CD14-positive monocyte (primary cell): ENCODE data around the gene CCNB2. TPM values are rescaled to one million over a fixed set of nuclear protein-coding genes. Genes with fewer than 3 reads are reported as not detected.

Experiments
- DNase-seq, 3 donors: peaks; one replicate each; pipeline ENCODE4 v3.0.0-alpha.2; 2011 to 2022
- H2AFZ ChIP-seq: 2 replicates; pipeline ENCODE4 v1.6.0; 2012; ENCODE audit warnings: mild to moderate bottlenecking, low read depth, low read length, inconsistent platforms; ENCODE audit not compliant: insufficient read depth, poor library complexity, severe bottlenecking
- H3K27ac ChIP-seq, 2 donors: 1 replicate in 1 of 2; 2 replicates in 1 of 2; pipeline ENCODE4 v1.5.1; 2012 to 2013; ENCODE audit warnings: low read length in 2 of 2, control low read depth in 1 of 2, inconsistent platforms in 1 of 2, low read depth in 1 of 2, mild to moderate bottlenecking in 1 of 2
- H3K27me3 ChIP-seq, 2 donors: one replicate each; pipeline versions ENCODE4 v1.6.0 to v1.6.1; 2011 to 2013; ENCODE audit warnings: low read length in 2 of 2; ENCODE audit not compliant: control insufficient read depth in 2 of 2, insufficient read depth in 2 of 2
- H3K36me3 ChIP-seq, 2 donors: replicated peaks in 1 of 2; 1 replicate in 1 of 2; 2 replicates in 1 of 2; pipeline versions ENCODE4 v1.5.1 to v1.6.1; 2012 to 2013; ENCODE audit warnings: low read length in 2 of 2, control low read depth in 1 of 2, inconsistent platforms in 1 of 2, mild to moderate bottlenecking in 1 of 2; ENCODE audit not compliant: insufficient read depth in 2 of 2, control insufficient read depth in 1 of 2
- H3K4me1 ChIP-seq, 2 donors: 1 replicate in 1 of 2; 2 replicates in 1 of 2; pipeline versions ENCODE4 v1.5.1 to v1.6.1; 2012 to 2013; ENCODE audit warnings: low read length in 2 of 2, control low read depth in 1 of 2, inconsistent platforms in 1 of 2, mild to moderate bottlenecking in 1 of 2, moderate library complexity in 1 of 2; ENCODE audit not compliant: insufficient read depth in 2 of 2, control insufficient read depth in 1 of 2
- H3K4me2 ChIP-seq: replicated peaks from 2 replicates; pipeline ENCODE3; 2012; ENCODE audit warnings: low read length, moderate library complexity, mild to moderate bottlenecking; ENCODE audit not compliant: poor library complexity, severe bottlenecking; ENCODE audit errors: extremely low read depth
- H3K4me3 ChIP-seq, 3 experiments: fragments of 200-600 bp in 1 of 3; sonication (generic) in 1 of 3; replicated peaks in 1 of 3; 1 replicate in 2 of 3; 2 replicates in 1 of 3; pipeline ENCODE4 v1.5.1; 2011 to 2013; ENCODE audit warnings: low read length in 3 of 3, mild to moderate bottlenecking in 3 of 3, control low read depth in 2 of 3, low read depth in 2 of 3, inconsistent platforms in 1 of 3, moderate library complexity in 1 of 3
- H3K79me2 ChIP-seq: 2 replicates; pipeline ENCODE4 v1.6.0; 2012; ENCODE audit warnings: mild to moderate bottlenecking, control low read depth, inconsistent platforms, low read length, moderate library complexity; ENCODE audit not compliant: insufficient read depth
- H3K9ac ChIP-seq: 2 replicates; pipeline ENCODE4 v1.6.0; 2017; ENCODE audit warnings: low read length, mild to moderate bottlenecking; ENCODE audit not compliant: insufficient read depth, poor library complexity, severe bottlenecking
- H3K9me3 ChIP-seq, 2 donors: replicated peaks in 1 of 2; 1 replicate in 1 of 2; 2 replicates in 1 of 2; pipeline versions ENCODE4 v1.5.1 to v1.6.1; 2012 to 2013; ENCODE audit warnings: low read length in 2 of 2, control low read depth in 1 of 2; ENCODE audit not compliant: control insufficient read depth in 1 of 2, insufficient read depth in 1 of 2
- H4K20me1 ChIP-seq: 2 replicates; pipeline ENCODE4 v1.6.0; 2012; ENCODE audit warnings: mild to moderate bottlenecking, low read length, control low read depth, moderate library complexity; ENCODE audit not compliant: insufficient read depth
- H3K27ac Mint-ChIP-seq, 7 donors: one replicate each; pipeline ENCODE4 v1.8.0; 2020; ENCODE audit warnings: mild to moderate bottlenecking in 7 of 7, mixed read lengths in 7 of 7, moderate library complexity in 6 of 7, inconsistent platforms in 2 of 7
- H3K27me3 Mint-ChIP-seq, 3 donors: one replicate each; pipeline ENCODE4 v1.8.0; 2021 to 2022; ENCODE audit warnings: low read depth in 3 of 3, mild to moderate bottlenecking in 3 of 3, mixed read lengths in 3 of 3, moderate library complexity in 3 of 3, inconsistent platforms in 1 of 3
- H3K36me3 Mint-ChIP-seq, 2 donors: one replicate each; pipeline ENCODE4 v1.8.0; 2020; ENCODE audit warnings: mixed read lengths in 2 of 2, inconsistent platforms in 1 of 2, mild to moderate bottlenecking in 1 of 2
- H3K4me1 Mint-ChIP-seq: one replicate; pipeline ENCODE4 v1.8.0; 2020; ENCODE audit warnings: mild to moderate bottlenecking, mixed read lengths
- H3K4me3 Mint-ChIP-seq, 2 donors: one replicate each; pipeline ENCODE4 v1.8.0; 2020; ENCODE audit warnings: mild to moderate bottlenecking in 2 of 2, mixed read lengths in 2 of 2, moderate library complexity in 1 of 2
- H3K9me3 Mint-ChIP-seq, 7 donors: one replicate each; pipeline ENCODE4 v1.8.0; 2020 to 2022; ENCODE audit warnings: mixed read lengths in 7 of 7, mild to moderate bottlenecking in 6 of 7, moderate library complexity in 6 of 7, inconsistent platforms in 2 of 7
- WGBS: methylation state at CpG from one replicate; pipeline ENCODE4 v1.1.5; 2013; ENCODE audit warnings: missing lambda C conversion rate; ENCODE audit not compliant: insufficient coverage; 5-methylcytosine and 5-hydroxymethylcytosine counted together
- intact Hi-C, 2 donors: fragments of 100-400 bp; cut with micrococcal nuclease; formaldehyde crosslinking; loops; one replicate each; pipeline versions ENCODE4 v1.15.0 to v1.15.1; 2023
- polyA plus RNA-seq, 3 donors: library from polyadenylated mRNA; depleted of rRNA in 1 of 3; unstranded in 2 of 3; stranded (reverse) in 1 of 3; fragments of 300-500 nt in 2 of 3; fragments of >200 nt in 1 of 3; fragmentation: Illumina TruSeq in 2 of 3; gene quantifications; 1 replicate in 2 of 3; 2 replicates in 1 of 3; pipeline ENCODE4 v1.2.3, GENCODE V29; 2012 to 2021
- TF ChIP-seq, protein P1 (sequence below): fragments of 200-600 bp; IDR thresholded peaks from one replicate; pipeline ENCODE4 v1.8.0; 2022; ENCODE audit warnings: antibody characterized with exemption, mild to moderate bottlenecking

Gene CCNB2
- polyA plus RNA-seq, 3 donors: 0.13 to 0.53 (median 0.31) TPM

DNA sequence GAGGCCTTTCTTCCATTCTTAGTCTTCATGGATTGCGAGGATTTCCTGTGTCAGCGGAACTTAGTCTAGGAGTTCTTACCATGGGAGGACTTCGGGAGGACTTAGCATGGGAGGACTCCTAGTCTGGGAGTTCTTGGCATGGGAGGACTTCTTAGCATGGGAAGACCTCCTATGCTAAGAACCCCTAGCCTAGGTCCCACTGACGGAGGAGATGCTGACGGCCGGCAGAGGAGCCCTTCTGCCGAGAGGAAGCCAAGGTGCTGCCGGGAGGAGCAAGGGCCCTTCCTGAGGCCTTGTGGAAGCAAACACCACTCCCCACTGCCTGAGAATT, 66.1 kb downstream of the CCNB2 start:
- Histone ChIP-seq H3K4me2 (no peak overlapping the region), H3K27me3 (no peaks in the 10 kb centered on the region), H4K20me1 (no peaks in the 10 kb centered on the region), H3K27ac (no peak overlapping the region), H3K9me3 (no peaks in the 10 kb centered on the region), H3K4me1 (peaks cover 38 to 51% of the 10 kb centered on the region in 2 donors), H3K79me2 (no peaks in the 10 kb centered on the region), H2AFZ (no peak overlapping the region), H3K9ac (no peak overlapping the region), H3K36me3 (peaks cover 13 to 14% of the 10 kb centered on the region in 2 donors), H3K4me3 (no peak overlapping the region)
- Mint-ChIP-seq H3K9me3 (no peaks in the 10 kb centered on the region), H3K27me3 (peaks cover 0 to 4% (median 0%) of the 10 kb centered on the region in 3 donors), H3K4me1 (peaks cover 42% of the 10 kb centered on the region), H3K27ac (peak overlapping the region in 5 of 7 donors; percentile 13 to 86 (median 46)), H3K36me3 (peaks cover 27 to 65% of the 10 kb centered on the region in 2 donors), H3K4me3 (no peak overlapping the region)
- WGBS: 100% methylated on average over 4 of the region's 8 CpGs
- TF ChIP-seq, protein P1, sequence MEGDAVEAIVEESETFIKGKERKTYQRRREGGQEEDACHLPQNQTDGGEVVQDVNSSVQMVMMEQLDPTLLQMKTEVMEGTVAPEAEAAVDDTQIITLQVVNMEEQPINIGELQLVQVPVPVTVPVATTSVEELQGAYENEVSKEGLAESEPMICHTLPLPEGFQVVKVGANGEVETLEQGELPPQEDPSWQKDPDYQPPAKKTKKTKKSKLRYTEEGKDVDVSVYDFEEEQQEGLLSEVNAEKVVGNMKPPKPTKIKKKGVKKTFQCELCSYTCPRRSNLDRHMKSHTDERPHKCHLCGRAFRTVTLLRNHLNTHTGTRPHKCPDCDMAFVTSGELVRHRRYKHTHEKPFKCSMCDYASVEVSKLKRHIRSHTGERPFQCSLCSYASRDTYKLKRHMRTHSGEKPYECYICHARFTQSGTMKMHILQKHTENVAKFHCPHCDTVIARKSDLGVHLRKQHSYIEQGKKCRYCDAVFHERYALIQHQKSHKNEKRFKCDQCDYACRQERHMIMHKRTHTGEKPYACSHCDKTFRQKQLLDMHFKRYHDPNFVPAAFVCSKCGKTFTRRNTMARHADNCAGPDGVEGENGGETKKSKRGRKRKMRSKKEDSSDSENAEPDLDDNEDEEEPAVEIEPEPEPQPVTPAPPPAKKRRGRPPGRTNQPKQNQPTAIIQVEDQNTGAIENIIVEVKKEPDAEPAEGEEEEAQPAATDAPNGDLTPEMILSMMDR: no peak
- no peak for DNase-seq
- intact Hi-C loops: loop anchor here in 1 of 2 donors (10.0 kb wide), 3 partner anchors 134 to 354 kb away; partner anchors contain the start of gene MYO1E

DNA sequence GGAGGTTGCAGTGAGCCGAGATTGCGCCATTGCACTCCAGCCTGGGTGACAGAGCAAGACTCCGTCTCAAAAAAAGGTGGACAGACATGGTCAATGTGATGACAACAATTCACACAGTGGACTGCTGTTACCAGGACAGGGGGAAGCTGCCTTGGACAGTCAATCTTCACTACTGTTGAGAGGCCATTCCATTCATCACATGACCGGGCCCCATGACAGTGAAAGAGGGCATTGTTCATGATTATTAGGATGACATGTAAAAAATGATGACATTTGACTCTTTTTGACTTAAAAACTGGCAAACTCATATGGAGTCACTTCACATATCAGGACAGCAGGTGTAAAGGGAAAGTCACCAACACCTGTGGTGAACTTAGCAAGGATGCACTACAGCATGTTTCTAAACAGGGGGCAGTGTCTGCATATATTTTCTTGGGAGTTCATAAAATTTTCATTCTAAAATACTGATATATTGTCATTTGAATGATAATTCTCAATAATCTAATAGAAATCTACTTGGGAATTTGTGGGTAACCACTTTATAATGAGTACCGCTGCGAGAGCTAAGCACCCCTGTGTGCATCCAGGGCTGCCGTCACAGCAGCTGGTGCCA, 67.4 kb downstream of the CCNB2 start:
- Histone ChIP-seq H4K20me1 (no peaks in the 10 kb centered on the region), H3K4me1 (peaks cover 51 to 61% of the 10 kb centered on the region in 2 donors), H2AFZ (no peak overlapping the region), H3K36me3 (peaks cover 13 to 14% of the 10 kb centered on the region in 2 donors), H3K27ac (no peak overlapping the region), H3K9me3 (no peaks in the 10 kb centered on the region), H3K4me2 (no peak overlapping the region), H3K27me3 (no peaks in the 10 kb centered on the region), H3K4me3 (no peak overlapping the region), H3K9ac (no peak overlapping the region), H3K79me2 (no peaks in the 10 kb centered on the region)
- no peak for DNase-seq
- peaks cover 54% of the 10 kb centered on the region for H3K4me1 Mint-ChIP-seq
- WGBS: 97% methylated on average over 4 of the region's 7 CpGs
- H3K27ac Mint-ChIP-seq: no peak overlapping the region
- H3K27me3 Mint-ChIP-seq: peaks cover 0 to 4% (median 0%) of the 10 kb centered on the region in 3 donors
- intact Hi-C loops: loop anchor here in 1 of 2 donors (10.0 kb wide), 3 partner anchors 132 to 352 kb away; partner anchors contain the start of gene MYO1E
- TF ChIP-seq, protein P1: no peak
- H3K36me3 Mint-ChIP-seq: peaks cover 28 to 55% of the 10 kb centered on the region in 2 donors
- H3K9me3 Mint-ChIP-seq: no peaks in the 10 kb centered on the region
- H3K4me3 Mint-ChIP-seq: no peak overlapping the region
